SH-SY5Y (cell line): ENCODE measurements around the gene LPAR2.

Experiments
- GATA2 ChIP-seq: IDR thresholded peaks from 2 replicates; pipeline ENCODE4 v1.6.1; 2011; ENCODE audit warnings: mild to moderate bottlenecking, low read depth, low read length
- GATA3 ChIP-seq: IDR thresholded peaks from 2 replicates; pipeline ENCODE4 v1.6.1; 2011; ENCODE audit warnings: low read depth, mild to moderate bottlenecking, low read length, moderate library complexity

GRCh38 chr19:19662871-19663255, 34.8 kb upstream of the LPAR2 start:
- TF ChIP-seq GATA2 = no peak
- no peak for TF ChIP-seq GATA3
